Loucy (cell line): ENCODE data around the gene LMOD3.

Experiments used
- H2AFZ ChIP-seq: fragments of 200-600 bp; sonication (generic); 2 replicates; pipeline ENCODE4 v1.6.0; 2016; ENCODE audit warnings: antibody characterized with exemption, mild to moderate bottlenecking, low read length, moderate library complexity
- H3F3A ChIP-seq: fragments of 200-600 bp; 2 replicates; pipeline ENCODE4 v1.6.0; 2016; ENCODE audit warnings: antibody characterized with exemption, low read depth, mild to moderate bottlenecking
- H3K27me3 ChIP-seq: fragments of 200-600 bp; sonication (generic); 2 replicates; pipeline ENCODE4 v1.6.1; 2014; ENCODE audit warnings: low read length, mild to moderate bottlenecking; ENCODE audit not compliant: insufficient read depth, poor library complexity, severe bottlenecking
- H3K36me3 ChIP-seq: fragments of 200-600 bp; sonication (generic); 2 replicates; pipeline ENCODE4 v1.6.1; 2016; ENCODE audit warnings: low read length; ENCODE audit not compliant: insufficient read depth
- H3K4me1 ChIP-seq: fragments of 200-600 bp; sonication (generic); 2 replicates; pipeline ENCODE4 v1.5.1; 2014; ENCODE audit warnings: low read length, mild to moderate bottlenecking; ENCODE audit not compliant: insufficient read depth, poor library complexity, severe bottlenecking
- H3K4me2 ChIP-seq: fragments of 200-600 bp; sonication (generic); 2 replicates; pipeline ENCODE4 v1.6.0; 2014; ENCODE audit warnings: antibody characterized with exemption, low read length, low read depth, mild to moderate bottlenecking; ENCODE audit not compliant: poor library complexity, severe bottlenecking
- H3K4me3 ChIP-seq: fragments of 200-600 bp; sonication (generic); 2 replicates; pipeline ENCODE4 v1.5.1; 2014; ENCODE audit warnings: low read length, mild to moderate bottlenecking, mixed read lengths; ENCODE audit not compliant: poor library complexity, severe bottlenecking
- H3K79me2 ChIP-seq: fragments of 200-600 bp; sonication (generic); 2 replicates; pipeline ENCODE4 v1.6.1; 2014; ENCODE audit warnings: low read length; ENCODE audit not compliant: insufficient read depth
- H3K9ac ChIP-seq: fragments of 200-600 bp; sonication (generic); 2 replicates; pipeline ENCODE4 v1.6.0; 2014; ENCODE audit warnings: mild to moderate bottlenecking, low read depth, low read length, moderate library complexity; ENCODE audit not compliant: poor library complexity, severe bottlenecking
- H3K9me2 ChIP-seq: fragments of 200-600 bp; sonication (generic); replicated peaks from 2 replicates; pipeline ENCODE4 v1.6.1; 2016; ENCODE audit warnings: low read depth, low read length, mixed read lengths
- H3K9me3 ChIP-seq: fragments of 200-600 bp; sonication (generic); 2 replicates; pipeline ENCODE4 v1.6.1; 2014; ENCODE audit warnings: mild to moderate bottlenecking, antibody characterized with exemption, low read length, low read depth; ENCODE audit not compliant: insufficient read depth
- H4K20me1 ChIP-seq: fragments of 200-600 bp; sonication (generic); 2 replicates; pipeline ENCODE4 v1.6.0; 2014; ENCODE audit warnings: antibody characterized with exemption, low read length, mild to moderate bottlenecking; ENCODE audit not compliant: insufficient read depth, poor library complexity, severe bottlenecking
- EZH2phosphoT487 ChIP-seq: fragments of 200-600 bp; IDR thresholded peaks from 2 replicates; pipeline ENCODE4 v1.6.1; 2018; ENCODE audit warnings: antibody characterized with exemption, mild to moderate bottlenecking, moderate library complexity, borderline replicate concordance
- TF ChIP-seq, protein P1 (sequence below): fragments of 200-600 bp; sonication (generic); conservative IDR thresholded peaks from 2 replicates; pipeline ENCODE4 v1.5.1; 2014; ENCODE audit warnings: mild to moderate bottlenecking, antibody characterized with exemption, low read length

Gene LMOD3

DNA sequence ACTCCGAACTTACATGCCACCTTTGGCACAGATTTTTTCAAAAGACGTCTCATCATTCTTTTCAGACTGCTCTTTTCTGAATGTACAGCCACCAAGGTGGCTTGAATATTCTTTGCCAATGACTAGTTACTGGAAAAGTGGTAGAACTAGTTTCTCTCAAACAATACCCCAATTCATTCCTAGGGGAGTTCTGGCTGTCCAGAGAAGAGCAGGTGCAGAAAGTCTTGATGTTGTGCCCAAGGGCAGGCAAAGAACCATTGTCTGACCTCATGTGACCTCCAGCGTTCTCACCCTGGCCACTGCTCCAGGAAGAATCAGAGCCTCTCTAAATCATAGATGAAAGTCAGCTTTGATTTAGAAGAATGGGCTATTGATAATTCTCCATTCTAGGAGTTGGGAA lies 5.5 kb downstream of the LMOD3 start:
- H3K4me2 ChIP-seq, result no peak overlapping the region
- H3K27me3 ChIP-seq, result no peaks in the 10 kb centered on the region
- no peak overlapping the region for H3K9ac ChIP-seq
- H3K9me2 ChIP-seq, result no peaks in the 10 kb centered on the region
- no peak overlapping the region for H3K4me3 ChIP-seq
- no peaks in the 10 kb centered on the region for H3K79me2 ChIP-seq
- no peaks in the 10 kb centered on the region for H3K9me3 ChIP-seq
- H4K20me1 ChIP-seq, result no peaks in the 10 kb centered on the region
- no peaks in the 10 kb centered on the region for H3K36me3 ChIP-seq
- TF ChIP-seq EZH2phosphoT487, result no peak
- TF ChIP-seq, protein P1, sequence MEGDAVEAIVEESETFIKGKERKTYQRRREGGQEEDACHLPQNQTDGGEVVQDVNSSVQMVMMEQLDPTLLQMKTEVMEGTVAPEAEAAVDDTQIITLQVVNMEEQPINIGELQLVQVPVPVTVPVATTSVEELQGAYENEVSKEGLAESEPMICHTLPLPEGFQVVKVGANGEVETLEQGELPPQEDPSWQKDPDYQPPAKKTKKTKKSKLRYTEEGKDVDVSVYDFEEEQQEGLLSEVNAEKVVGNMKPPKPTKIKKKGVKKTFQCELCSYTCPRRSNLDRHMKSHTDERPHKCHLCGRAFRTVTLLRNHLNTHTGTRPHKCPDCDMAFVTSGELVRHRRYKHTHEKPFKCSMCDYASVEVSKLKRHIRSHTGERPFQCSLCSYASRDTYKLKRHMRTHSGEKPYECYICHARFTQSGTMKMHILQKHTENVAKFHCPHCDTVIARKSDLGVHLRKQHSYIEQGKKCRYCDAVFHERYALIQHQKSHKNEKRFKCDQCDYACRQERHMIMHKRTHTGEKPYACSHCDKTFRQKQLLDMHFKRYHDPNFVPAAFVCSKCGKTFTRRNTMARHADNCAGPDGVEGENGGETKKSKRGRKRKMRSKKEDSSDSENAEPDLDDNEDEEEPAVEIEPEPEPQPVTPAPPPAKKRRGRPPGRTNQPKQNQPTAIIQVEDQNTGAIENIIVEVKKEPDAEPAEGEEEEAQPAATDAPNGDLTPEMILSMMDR, result no peak
- H3K4me1 ChIP-seq, result no peaks in the 10 kb centered on the region
- no peak overlapping the region for H2AFZ ChIP-seq
- no peaks in the 10 kb centered on the region for H3F3A ChIP-seq

DNA sequence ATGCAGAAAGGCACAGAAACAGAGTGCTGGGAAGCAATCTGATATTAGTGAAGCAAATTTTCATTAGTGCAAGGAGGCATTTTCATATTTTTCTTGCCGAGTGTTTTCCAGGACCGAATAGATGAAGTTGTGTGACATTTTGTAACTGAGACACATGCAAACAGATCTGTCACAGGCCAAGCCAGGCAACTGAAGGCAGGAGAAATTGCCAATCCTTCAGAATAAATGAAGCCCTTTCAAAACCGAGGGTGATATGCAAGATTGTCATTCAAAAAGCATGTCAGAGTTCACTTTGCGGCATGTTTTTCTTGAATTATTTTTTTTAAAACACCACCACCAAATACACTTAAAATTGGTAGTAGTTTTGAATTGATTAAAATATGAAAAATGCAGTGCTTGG lies 6.2 kb downstream of the LMOD3 start:
- TF ChIP-seq, protein P1, result no peak
- TF ChIP-seq EZH2phosphoT487, result no peak
- no peak overlapping the region for H3K4me2 ChIP-seq
- no peaks in the 10 kb centered on the region for H3K79me2 ChIP-seq
- H3K9me3 ChIP-seq, result no peaks in the 10 kb centered on the region
- no peak overlapping the region for H3K9ac ChIP-seq
- no peak overlapping the region for H3K4me3 ChIP-seq
- H3K4me1 ChIP-seq, result no peaks in the 10 kb centered on the region
- H2AFZ ChIP-seq, result no peak overlapping the region
- no peaks in the 10 kb centered on the region for H4K20me1 ChIP-seq
- H3F3A ChIP-seq, result no peaks in the 10 kb centered on the region
- H3K36me3 ChIP-seq, result no peaks in the 10 kb centered on the region
- H3K27me3 ChIP-seq, result no peaks in the 10 kb centered on the region
- H3K9me2 ChIP-seq, result no peaks in the 10 kb centered on the region

- no peak overlapping the region for H3K4me3 ChIP-seq
- no peak overlapping the region for H3K4me2 ChIP-seq
- no peaks in the 10 kb centered on the region for H3K27me3 ChIP-seq
- no peaks in the 10 kb centered on the region for H4K20me1 ChIP-seq
- no peaks in the 10 kb centered on the region for H3K79me2 ChIP-seq
- H3K9ac ChIP-seq, result no peak overlapping the region
- TF ChIP-seq, protein P1, result no peak
- no peak for TF ChIP-seq EZH2phosphoT487
- H3K9me2 ChIP-seq, result no peaks in the 10 kb centered on the region
- H2AFZ ChIP-seq, result no peak overlapping the region
- H3K9me3 ChIP-seq, result no peaks in the 10 kb centered on the region
- H3K36me3 ChIP-seq, result no peaks in the 10 kb centered on the region
- no peaks in the 10 kb centered on the region for H3F3A ChIP-seq
- no peaks in the 10 kb centered on the region for H3K4me1 ChIP-seq
Observed at GRCh38 chr3:69115731-69116130, 6.7 kb downstream of the LMOD3 start.
